NCI-H69 (cell line): ENCODE results near the gene DCUN1D4.
"Not testable (repeated sequence)": the region's sequence is repeated elsewhere in the genome, so short reads cannot be mapped to it uniquely, and the experiment has no call there.

Experiments
- DNase-seq: peaks from one replicate; lab custom pipeline; 2025; lab: John Stamatoyannopoulos, UW

Gene DCUN1D4

GRCh38 chr4:51855270-51855669 lies 12.3 kb downstream of the DCUN1D4 start:
- DNase-seq: no peak

GRCh38 chr4:51855751-51856150 lies 12.8 kb downstream of the DCUN1D4 start:
- DNase-seq: no peak

GRCh38 chr4:51858605-51859202 lies 15.8 kb downstream of the DCUN1D4 start:
- DNase-seq: peak; percentile 71

GRCh38 chr4:51859476-51860031 lies 16.6 kb downstream of the DCUN1D4 start:
- DNase-seq: peak; percentile 1

- DNase-seq: no peak
Measured at GRCh38 chr4:51862199-51862598, 19.2 kb downstream of the DCUN1D4 start.

- DNase-seq: no peak
Measured at GRCh38 chr4:51862781-51863180, 19.8 kb downstream of the DCUN1D4 start.

- DNase-seq: no peak
Measured at GRCh38 chr4:51865717-51866116, 22.8 kb downstream of the DCUN1D4 start.

GRCh38 chr4:51866835-51867234 lies 23.9 kb downstream of the DCUN1D4 start:
- DNase-seq: no peak

- DNase-seq: no peak
Measured at GRCh38 chr4:51867689-51868448, 24.9 kb downstream of the DCUN1D4 start.

- no peak for DNase-seq
Measured at GRCh38 chr4:51868449-51868847, 25.5 kb downstream of the DCUN1D4 start.

- no peak for DNase-seq
Measured at GRCh38 chr4:51870441-51871188, 27.7 kb downstream of the DCUN1D4 start.

- DNase-seq: no peak
Measured at GRCh38 chr4:51872283-51872997, 29.5 kb downstream of the DCUN1D4 start.

- DNase-seq: no peak
Measured at GRCh38 chr4:51874551-51874950, 31.6 kb downstream of the DCUN1D4 start.

- no peak for DNase-seq
Measured at GRCh38 chr4:51878431-51878830, 35.5 kb downstream of the DCUN1D4 start.

GRCh38 chr4:51880016-51880915 lies 37.3 kb downstream of the DCUN1D4 start:
- no peak for DNase-seq

GRCh38 chr4:51884055-51884454 lies 41.1 kb downstream of the DCUN1D4 start:
- no peak for DNase-seq

- no peak for DNase-seq
Measured at GRCh38 chr4:51884606-51885005, 41.7 kb downstream of the DCUN1D4 start.

- DNase-seq: peak; percentile 13
Measured at GRCh38 chr4:51885363-51885762, 42.4 kb downstream of the DCUN1D4 start.

GRCh38 chr4:51890760-51891159 lies 47.8 kb downstream of the DCUN1D4 start:
- no peak for DNase-seq

- not testable (repeated sequence) for DNase-seq
Measured at GRCh38 chr4:51893402-51893801, 50.4 kb downstream of the DCUN1D4 start.

- DNase-seq: no peak
Measured at GRCh38 chr4:51894059-51894645, 51.2 kb downstream of the DCUN1D4 start.
